Caki2 (cell line): Measurements from ENCODE around the gene KCNC4. TPM values are rescaled to one million over a fixed set of nuclear protein-coding genes. Genes with fewer than 3 reads are reported as not detected.

ENCODE experiments used
- DNase-seq: peaks from one replicate; pipeline ENCODE4 v3.0.0-alpha.2; 2015; ENCODE audit warnings: low read depth
- in situ Hi-C: cut with HindIII; loops from 2 replicates; pipeline ENCODE4 v1.10.0; 2016; ENCODE audit warnings: low sequenced_read_pairs, low pct_unique_long_range_greater_than_20kb, mixed read lengths
- total RNA-seq: library from RNA; depleted of rRNA; stranded (reverse); fragments of >200 nt; shearing (Covaris generic); gene quantifications from 2 replicates; pipeline ENCODE4 v1.2.3, GENCODE V29; 2014; ENCODE audit warnings: low replicate concordance

KCNC4 gene
- total RNA-seq, 1 experiment from 2014 or later, result 4.9 TPM

DNA sequence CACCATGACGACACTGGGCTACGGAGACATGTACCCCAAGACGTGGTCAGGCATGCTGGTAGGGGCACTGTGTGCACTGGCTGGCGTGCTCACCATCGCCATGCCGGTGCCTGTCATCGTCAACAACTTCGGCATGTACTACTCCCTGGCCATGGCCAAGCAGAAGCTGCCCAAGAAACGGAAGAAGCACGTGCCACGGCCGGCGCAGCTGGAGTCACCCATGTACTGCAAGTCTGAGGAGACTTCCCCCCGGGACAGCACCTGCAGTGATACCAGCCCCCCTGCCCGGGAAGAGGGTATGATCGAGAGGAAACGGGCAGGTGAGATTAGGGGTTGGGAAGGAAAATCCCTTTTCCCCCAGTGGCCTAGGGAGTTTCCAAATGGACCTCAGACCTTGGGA is 13.5 kb downstream of the KCNC4 start:
- in situ Hi-C loops, result no loop called here
- no peak for DNase-seq

DNA sequence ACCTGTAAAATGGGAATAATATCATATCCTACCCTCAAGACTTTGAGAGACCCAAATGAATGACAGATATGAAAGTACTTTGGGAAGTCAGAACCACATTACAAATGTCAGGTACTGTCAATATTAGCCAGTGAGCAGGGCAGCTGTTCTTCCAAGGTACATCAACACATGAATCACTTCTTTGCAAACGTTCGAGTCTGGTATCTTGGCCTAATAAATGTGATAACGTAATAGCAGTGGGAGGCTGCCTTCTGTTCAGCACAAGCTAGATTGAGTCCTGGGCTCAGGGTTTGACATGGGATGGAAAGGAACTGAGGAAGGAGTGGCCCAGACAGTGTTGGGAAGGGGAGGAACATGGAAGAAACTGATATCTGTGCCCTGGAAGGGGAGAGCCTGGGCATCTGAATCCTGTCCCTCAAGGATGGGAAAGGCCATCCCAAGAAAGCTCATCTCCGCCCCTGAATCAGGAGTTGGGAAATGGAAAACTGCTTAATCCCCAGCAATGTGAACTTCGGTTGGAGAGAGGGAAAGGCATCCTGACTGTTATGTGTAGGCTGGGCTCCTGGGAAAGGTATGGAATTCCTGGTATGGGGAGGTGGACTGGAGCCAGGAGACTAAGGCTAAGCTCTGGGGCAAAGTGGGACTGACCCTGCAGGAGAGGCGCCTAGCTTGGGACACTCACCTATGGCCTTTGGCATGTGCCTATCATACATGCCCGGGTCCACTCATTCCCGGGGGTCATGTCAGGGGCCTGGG is 14.3 kb downstream of the KCNC4 start:
- in situ Hi-C loops, result no loop called here
- no peak for DNase-seq

DNA sequence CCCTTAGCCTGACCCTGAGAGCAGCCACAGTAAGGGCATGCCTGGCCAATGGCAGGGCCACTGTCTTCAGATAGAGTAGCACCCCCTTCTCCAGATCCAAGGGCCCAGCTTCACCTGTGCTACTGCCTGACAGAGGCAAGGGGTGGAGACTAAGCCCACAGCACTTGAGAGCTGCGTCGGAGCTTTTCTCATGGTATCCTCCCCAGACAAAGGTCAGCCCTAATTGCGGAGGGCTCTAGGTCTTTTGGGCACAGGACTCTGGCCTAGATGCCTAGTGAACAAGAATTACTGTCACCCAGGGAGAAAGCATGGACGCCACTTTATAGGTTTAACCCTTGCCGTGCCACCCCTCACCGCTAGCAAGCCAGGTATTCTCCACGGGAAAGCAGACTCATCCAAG is 15.1 kb downstream of the KCNC4 start:
- in situ Hi-C loops, result no loop called here
- DNase-seq, result no peak

DNA sequence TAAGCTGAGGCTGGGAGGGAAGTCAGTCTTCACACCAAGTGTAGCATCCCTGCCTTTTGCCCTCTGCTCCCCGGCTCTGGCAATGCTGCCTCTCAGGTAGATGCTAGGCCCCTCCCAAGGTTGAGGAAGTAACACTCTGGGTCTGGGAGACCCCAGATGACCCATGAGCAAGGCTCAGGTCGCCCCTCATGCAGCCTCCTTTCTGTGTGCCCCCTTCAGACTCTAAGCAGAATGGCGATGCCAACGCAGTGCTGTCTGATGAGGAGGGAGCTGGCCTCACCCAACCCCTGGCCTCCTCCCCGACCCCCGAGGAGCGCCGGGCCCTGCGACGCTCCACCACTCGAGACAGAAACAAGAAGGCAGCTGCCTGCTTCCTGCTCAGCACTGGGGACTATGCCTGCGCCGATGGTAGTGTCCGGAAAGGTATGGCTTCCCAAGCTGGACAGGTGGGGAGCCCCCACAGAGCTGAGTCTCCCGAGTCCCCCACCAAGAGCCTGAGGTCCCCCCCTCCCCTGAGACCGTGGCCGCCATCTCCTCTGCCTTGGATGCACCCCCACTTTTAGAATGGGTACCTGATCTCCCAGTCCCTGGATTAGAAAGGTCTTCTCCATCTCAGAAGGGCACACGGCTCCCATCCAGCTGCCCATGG is 15.8 kb downstream of the KCNC4 start:
- no peak for DNase-seq
- in situ Hi-C loops, result no loop called here

DNA sequence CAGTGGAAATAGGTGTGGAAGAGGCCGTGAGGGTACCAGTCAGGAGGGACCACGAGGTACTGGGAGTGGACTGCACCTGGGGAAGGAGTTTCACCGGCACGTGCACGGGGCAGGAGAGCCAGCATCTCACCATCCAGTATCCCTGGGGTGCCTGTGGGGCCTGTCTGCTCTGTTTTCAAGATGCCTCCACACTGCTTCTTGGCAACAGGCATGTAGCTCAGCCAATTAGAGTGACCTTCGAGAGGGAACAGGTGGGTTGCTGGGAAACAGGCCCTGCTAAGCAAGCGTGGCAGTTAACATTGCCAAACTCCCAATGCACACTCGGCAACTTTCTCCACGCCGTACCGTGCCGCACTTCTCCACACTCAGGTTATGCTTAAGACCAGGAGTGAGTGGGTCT is 17.7 kb downstream of the KCNC4 start:
- in situ Hi-C loops, result no loop called here
- DNase-seq, result no peak

DNA sequence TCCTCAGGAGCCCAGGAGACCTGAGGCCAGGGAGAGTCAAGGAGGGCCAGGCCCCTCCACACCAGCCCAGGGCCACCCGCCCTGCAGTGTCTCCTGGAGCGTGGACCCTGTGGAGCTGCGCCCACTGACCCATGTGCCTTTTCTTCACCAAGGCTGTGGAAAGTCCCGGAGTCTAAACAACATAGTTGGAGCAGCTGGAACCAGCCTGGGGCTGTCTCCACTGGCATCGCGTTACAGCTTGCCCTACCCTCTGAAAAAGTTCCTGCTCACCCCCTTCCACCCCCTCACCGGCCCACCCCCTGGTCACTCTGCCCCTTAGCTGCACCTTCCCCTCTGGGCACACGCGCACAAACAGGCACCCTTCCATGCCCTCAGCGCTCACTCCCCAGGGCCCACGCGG is 18.3 kb downstream of the KCNC4 start:
- in situ Hi-C loops, result no loop called here
- no peak for DNase-seq

DNA sequence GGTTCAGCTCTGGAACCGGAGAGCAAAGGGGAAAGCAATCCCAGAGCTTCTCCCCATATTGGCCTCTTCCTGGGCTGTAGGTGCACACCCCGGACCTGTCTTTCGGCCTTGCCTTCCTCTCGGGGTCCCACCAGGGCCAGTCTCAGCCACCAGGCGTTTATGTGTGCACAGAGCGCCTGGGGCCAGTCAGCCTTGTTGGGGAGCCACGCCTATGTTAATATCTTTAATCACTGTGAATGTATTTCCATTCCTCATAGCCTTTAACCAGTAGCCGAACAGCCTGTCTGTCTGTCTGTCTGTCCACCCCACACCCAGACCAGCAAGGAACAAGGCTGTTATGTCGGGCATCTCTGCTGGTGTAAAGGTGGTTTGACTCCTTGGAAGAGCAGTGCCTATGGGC is 18.8 kb downstream of the KCNC4 start:
- DNase-seq, result no peak
- in situ Hi-C loops, result no loop called here

DNA sequence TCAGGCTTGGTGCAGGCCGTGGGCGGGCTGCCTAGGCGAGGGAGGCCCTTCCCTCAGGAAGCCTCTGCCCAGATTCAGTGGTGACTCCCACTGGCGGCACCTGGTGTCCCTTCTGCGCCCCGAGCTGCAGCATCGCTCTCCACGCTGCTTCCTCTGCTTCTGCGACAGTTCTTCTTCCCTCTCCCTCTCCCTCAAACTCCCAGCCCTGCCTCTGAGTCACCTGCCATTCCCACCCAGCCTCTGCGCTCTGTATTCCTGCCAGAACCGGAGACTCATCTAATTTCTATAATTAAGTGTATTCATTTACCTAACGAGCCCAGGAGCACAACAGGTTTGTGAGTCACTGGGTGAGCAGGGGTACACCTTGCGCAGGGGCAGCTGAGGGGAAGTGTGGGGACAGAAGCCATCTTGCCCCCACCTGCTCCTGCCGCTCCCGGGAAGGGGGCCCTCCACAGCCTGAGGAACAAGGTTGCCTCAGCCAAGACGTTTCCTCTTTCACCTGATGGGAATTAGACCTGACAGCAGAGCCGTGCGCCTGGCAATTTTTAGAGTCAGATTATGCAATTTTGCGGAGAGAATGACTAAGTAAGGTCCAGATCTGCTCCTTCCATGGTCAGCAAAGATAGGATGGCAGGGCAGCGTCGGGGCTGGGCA is 19.4 kb downstream of the KCNC4 start:
- in situ Hi-C loops, result no loop called here
- DNase-seq, result no peak

DNA sequence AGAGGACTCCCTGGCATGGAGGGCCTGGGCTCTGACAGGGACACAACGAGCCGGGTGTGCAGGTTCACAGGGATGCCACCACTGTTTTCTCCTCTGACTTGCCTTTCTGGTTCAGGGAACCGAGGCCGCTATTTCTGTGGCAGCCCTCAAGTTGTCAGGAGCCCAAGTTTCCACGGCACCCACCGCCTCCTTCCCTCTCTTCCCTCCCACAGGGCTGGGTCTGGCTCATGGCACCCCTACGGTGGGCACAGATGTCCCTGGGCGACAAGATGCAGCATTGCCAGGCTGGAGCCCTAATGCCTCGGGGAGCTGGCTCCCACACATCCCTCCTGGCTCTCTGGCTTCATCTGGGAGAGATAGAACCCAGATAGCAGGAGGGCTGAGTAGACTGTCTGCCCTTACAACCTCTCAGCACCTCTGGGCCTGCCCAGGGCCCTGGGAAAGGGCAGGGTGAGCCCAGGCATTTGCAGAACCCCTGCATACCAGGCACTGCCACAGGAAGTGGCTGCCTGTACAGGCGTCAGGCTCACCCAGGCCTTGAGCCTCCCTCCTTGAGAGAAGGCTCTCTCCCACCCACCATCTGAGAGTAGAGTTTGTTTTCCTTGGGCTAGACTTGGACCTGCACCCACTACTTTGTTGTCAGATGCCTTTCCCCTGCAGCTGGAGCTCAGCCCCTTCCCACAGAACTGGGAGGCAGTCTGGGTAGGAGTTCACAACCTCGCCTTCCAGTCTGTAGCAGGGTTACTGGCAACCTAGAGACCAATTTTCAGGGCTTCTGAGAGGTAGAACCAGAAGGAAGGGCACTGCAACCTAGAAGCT is 20.5 kb downstream of the KCNC4 start:
- in situ Hi-C loops, result no loop called here

DNA sequence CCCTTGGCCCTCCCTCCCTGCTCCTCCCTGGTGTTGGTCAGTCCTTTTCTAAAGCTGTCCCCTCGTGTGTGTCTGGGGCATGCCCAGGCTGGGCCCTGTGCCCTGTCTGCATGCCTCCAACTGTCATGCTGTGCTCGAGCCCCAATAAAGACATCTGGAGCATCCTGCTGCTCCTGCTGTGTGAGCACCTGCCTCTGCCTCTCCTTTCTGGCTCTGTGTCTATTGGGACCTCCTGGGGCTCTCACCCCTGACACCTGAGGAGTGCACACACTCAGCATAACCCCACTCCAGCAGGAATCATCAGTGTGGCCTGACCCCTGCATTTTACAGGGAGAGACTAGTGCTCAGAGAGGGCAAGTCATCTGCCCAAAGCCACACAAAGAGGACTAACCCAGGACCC is 23.7 kb downstream of the KCNC4 start:
- no peak for DNase-seq
- in situ Hi-C loops, result no loop called here

More for the DNA sequence above, 20.5 kb downstream of the KCNC4 start:
- no peak for DNase-seq

DNA sequence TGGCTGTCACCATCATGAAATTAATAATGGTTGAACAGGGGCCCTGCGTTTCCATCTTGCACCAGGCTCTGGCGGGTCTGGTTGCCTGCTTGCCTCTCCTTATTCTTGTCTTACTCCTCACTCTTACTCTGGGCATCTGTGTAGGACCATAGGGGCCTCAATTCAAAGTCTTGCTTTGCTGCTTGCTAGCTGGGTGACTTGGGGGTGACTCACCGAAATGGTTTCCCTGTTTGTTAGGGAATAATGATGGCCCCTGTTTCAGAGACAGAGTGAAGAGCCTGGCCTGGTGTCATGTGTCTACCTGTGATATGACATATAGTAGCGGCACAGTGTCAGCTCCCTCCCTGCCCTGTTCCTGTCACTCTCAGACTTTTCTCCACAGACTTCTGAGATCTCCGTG is 24.6 kb downstream of the KCNC4 start:
- in situ Hi-C loops, result no loop called here
- no peak for DNase-seq

DNA sequence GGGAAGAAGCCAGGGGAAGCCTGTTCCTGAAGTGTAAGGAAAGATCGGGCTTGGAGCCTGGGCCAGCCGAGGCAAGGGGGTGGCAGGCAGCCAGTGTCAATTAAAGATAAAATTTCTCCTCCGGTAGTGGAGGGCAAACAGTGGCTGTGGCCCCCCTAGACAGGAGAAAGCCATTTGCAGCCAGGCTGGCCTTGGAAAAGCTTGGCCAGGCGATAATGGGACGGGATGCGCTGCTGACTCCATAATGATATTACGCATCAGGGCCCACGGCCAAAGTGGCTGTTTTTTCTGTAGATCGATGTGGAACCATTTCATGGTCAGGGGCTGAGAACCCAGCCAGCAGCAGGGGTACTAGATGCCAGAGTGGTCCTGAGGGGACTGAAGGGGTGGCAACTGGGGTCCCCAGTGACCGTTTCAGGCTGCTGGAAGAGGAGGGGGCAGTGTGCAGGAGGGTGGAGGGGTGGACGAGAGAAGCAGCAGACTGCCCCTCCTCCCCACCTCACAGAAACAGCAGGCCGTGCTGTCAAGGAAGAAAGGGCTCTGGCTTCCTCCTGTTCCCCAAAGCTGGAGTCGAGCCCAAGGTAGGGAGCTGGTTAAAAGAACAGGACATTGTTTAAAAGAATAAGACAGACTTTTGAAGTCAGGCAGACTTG is 25.2 kb downstream of the KCNC4 start:
- DNase-seq, result no peak
- in situ Hi-C loops, result no loop called here

DNA sequence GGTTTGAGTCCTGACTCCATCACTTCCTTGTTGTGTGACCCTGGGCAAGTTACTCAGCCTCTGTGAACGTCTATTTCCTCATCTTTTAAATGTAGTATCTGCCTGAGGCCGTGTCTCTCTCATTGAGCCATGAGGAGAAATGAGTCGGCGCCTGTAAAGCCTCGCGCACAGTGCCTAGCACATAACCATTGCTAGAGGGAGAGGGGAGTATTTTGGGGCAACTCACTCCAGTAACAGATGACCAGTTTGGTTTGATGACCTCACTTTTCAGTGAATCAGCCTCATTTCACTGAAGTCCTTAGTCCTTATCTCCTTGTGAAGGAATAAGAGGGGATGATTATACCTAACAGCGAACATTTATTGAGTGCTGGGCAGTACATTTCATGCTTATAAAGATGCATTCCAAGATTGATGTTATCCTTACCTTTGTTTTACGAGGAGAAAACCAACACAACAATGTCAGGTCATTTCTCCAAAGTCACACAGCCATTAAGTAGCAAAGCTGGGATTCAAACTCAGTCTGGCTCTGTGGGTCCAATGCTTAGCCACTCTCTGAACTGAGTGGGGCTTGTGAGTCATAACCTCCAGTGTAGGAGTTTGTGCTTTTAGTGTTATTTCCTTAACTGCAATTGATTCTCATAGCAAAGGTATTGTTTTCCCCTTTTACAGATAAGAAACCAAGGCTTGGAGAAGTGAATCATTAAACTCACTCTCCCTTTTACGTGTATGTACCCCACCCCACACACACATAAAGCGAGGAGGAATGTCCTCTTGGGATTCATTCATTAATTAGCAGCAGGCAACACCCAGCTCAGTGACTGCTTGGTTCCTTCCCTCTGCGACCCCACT is 25.9 kb downstream of the KCNC4 start:
- in situ Hi-C loops, result no loop called here
- peak; percentile 57 for DNase-seq

DNA sequence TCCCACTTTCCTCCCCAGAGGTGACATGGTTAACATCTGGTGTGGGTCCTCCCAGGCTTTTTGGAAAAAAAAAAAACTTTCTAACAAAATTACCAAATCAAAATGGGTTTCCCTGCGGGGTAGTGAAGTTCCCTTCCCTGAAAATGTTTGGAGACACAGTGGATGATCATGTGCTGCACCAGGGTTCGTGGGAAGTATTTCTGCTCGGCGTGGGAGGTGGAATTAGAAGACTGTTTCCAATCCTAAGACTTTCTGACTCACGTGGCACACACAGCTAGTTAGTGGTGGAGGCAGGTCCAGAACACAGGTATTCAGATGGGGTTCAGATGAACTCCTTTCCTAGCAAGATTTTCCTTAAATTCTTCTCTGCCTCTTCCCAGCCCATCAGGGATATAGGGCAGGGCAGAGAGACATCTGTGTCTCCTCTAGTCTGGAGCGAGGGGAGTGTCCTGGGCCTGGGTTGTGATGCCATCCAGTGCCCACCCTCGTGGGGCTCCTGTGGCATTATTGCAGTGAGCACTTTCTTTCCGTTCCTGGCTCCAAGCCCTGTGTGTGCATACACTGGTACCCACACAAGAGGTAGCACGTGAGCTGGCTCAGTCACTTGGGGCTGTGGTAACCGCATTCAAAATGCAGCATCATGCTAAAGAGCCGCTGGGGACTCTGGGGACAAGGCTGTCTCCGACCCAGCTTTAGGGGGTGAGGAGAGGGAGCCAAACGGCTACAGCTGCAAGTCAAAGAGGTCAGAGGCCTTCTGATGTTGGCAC is 27.5 kb downstream of the KCNC4 start:
- in situ Hi-C loops, result no loop called here
- DNase-seq, result no peak

DNA sequence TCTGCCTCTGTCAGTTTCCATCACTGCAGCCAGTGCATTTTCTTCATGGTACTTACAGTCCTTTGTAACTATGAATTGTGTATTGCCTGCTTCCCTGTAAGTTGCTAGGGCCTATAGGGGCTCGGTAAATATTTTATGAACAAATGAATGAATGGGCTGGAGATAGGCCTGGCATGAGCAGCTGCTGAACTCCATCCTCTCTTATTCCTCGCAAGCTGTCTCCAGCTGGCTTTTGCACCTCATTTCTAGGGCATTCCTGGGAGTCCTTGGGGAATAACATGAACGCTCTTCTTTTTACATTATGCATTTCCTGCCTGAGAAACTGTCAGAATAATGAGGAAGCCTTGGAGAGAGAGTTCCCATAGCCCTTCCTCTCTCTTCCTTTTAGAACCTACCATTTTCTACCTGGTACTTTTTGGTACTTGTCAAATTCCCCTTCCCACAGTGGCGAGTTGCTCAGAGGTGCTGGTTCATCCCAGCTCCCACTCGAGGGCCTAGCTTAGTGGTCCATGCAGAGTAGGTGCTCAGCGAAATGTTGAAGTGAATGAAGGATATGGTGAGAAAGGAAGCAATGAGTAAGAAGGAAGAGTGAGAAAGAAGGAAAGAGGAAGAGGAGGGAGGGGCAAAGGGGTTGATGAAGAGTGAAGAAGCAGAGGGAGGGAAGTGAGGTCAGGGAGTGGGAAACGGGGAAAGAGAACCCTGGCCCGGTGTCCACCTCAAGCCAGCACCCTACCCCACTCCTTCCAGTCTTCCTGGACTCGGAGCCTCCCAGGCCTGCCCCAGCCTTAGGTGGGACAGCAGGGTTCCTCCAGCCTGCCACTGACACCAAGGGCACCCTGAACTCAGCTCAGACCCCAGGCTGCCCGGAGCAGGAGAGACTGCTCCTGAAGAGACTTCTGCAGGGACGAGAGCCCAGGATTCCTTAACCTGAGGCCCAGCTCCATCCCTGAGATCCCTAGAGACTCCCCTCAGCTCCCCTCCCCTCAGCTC is 29.6 kb downstream of the KCNC4 start:
- in situ Hi-C loops, result no loop called here
- no peak for DNase-seq
